ENCODE measurements around the gene EGF. TPM values are rescaled to one million over a fixed set of nuclear protein-coding genes. Genes with fewer than 3 reads are reported as not detected.
"Not testable (repeated sequence)": the region's sequence is repeated elsewhere in the genome, so short reads cannot be mapped to it uniquely, and the experiment has no call there.

Gene EGF
- total RNA-seq, 1 donor from 2014 or later = 1.0 TPM

DNA sequence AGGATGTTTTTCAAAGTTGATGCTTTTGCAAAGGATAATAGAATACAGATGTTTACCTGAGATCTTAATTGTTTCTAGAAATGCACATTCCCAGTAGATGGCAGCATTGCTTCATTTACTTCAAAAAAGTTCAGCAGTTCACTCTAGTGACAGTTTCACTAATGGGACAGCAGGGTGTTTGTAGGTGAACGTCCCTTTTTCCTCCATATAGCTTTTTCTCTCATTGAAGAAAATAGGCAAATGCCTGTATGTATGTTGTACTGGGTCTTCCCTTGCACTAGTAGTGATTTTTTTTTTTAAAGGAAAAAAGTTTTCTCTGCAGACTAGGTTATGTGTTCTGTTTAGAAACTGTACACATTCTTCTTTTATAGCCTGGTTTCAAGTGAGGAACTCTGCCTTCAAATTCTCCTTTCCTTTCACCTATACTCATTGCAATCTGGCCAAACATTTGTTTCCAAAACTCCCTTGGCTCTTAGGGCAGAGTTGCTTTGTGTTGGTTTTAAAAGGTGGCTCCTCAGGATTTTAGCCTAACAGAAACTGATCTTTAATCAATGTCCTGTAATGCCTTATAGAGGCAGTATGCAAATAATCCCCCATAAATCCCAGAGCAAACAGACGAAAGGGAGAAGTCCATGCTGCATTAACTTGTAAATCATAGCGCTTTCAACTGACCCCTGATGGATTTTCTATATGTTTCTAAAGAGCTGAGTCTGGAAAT lies 86.3 kb downstream of the EGF start:
- peak; percentile 82 for DNase-seq

DNA sequence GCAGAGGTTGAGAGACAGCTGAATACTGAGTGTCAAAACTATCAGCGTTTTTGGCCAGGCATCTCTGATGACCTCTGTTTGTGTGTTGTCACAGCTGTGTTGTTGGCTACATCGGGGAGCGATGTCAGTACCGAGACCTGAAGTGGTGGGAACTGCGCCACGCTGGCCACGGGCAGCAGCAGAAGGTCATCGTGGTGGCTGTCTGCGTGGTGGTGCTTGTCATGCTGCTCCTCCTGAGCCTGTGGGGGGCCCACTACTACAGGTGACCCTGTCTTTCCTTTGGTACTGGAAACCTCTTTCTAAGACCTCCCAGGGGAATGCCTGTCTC lies 86.9 kb downstream of the EGF start:
- no peak for DNase-seq

DNA sequence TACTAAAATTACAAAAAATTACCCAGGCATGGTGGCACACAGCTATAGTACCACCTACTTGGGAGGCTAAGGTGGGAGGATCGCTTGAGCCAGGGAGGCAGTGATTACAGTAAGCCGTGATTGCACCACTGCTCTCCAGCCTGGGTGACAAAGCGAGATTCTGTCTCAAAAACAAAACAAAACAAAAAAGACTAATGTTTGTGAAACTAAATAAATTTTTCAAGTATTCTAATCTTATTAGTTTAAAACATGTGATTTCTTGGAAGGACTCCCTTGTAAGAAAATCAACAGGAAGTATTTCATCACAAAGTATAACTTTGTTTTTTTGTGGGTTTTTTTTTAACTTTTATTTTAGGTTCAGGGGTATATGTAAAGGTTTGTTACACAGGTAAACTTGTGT lies 89.6 kb downstream of the EGF start:
- no peak for DNase-seq

DNA sequence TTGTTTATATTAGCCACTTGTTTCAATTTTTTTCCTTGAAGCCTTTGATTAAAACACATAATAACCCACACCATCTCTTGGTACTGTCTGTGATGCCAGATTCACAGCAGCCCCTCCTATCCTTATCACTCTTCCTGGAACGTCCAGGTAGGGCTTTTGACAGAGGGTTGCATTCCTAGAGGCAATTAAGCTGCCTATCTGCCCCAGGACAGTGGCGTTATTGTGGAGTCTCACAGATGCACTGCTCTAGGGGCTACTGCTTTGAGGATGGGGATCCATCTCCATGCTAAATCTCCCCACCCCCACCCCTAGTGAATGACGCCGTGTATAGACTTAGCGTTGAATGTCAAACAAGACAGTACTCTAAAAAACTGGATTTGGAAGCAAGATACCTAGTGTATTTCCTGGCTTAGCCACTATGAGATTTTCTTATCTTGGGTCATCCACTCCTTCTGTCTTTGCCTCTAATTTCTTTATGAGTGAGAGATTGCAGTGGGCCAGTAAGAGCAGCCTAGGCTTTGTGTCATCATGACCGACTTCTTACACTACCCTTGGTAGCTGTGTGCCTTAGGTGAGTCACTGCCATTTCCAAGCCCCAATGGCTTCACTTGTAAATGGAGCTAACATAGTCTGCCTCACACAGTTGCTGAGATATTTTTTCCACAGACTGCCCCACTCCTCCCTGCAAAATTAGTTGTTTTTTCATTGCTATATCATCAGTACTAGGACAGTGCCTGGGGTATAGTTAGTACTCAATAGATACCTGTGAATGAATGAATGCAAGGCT lies 90.9 kb downstream of the EGF start:
- DNase-seq = no peak

DNA sequence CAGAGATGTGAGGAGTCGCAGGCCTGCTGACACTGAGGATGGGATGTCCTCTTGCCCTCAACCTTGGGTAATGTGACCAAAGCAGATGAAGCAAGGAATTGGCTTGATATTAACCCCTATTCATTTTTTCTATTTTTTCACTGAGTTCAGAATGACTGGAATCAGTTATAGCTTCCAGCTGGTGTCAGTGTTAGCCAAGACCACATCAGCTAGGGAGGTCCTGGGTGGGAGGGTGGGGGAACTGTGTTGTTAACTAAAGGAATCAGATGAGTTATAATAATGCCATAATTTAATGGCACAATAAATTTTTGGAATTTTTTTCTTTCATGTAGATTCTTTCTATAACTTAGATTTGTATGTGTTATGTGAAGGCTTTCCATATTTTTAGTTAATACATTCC lies 91.9 kb downstream of the EGF start:
- DNase-seq = no peak

DNA sequence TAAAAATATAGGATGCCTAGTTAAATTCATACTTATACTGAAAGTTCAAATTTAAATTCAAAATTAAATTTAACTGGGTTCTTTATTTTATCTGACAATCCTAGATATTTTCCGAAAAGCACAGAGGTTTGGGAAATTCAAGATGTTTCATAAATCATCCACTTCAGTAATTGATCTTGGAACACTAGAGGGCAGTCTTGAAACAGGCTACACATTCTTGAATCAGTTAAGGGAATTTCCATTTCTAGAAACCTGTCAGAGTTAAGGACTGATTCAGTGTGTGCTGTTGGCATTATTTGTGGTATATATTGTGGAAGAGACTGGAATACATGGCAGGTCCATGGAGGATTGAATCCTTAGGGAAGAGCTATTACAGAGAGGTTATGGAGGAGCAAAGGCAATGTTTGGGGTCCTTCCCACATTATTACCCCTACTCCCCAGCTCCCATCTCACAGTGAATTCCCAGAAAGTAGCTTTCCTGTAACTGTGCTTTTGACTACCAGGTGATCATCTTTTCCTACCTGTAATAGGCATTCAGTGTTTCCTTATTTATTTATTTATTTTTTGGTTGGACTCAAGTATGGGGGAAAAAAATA lies 92.9 kb downstream of the EGF start:
- peak; percentile 80 for DNase-seq

DNA sequence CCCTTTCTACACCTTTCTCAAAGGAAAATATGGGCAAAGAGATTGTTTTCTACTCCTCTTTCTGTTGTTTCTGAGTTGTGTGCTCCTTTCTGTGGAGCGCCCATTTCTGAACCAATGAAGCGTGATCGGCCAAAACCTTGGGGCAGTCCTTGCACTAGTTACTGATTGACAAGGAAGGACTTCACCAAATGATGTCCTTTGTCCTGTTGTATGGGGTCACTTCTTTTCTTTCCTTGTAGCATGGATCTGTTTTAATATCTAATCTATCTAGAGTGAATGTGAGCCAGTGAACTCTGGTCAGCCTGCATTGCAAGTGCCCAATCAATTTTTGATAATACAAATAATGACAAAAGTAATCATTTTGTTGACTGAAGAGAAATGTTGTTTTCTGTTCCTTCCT lies 94.5 kb downstream of the EGF start:
- DNase-seq = no peak

DNA sequence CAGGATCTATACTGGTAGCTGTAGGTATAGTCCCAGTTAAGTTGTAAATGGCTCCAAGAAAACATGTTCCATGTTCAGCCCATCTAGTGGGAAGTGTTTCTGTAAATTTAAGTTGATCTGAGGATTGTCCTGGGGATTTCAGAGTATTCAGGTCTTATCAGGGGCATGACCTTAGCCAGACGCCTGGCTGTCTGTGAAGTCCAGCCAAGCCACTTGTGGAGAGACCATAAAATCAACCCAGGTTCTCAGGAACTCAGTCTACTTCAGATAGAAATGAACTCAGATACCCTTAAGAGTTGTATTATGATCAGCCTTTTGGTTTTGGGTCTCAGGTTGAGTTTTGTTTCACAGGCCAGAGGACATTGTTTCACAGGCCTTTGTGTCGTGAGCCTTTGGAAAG lies 95.9 kb downstream of the EGF start:
- DNase-seq = no peak

DNA sequence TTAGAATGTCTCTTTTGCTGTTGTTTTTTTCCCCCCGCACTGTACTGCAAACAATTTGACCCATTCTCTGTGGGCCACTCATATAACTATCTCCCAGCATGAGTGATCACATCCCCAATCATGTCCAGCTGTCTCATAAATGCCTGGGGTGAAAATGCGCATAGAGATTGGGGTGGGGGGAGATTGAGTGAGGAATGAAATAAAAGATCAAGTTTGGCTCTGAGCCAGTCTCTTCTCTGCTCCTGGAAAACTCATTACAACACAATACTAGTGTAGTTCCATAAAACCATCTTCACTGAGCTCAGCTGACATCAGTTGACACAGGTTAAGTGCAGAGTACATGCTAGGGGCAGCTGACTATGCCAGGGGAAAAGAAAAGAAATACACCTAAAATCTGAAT lies 96.9 kb downstream of the EGF start:
- DNase-seq = no peak

DNA sequence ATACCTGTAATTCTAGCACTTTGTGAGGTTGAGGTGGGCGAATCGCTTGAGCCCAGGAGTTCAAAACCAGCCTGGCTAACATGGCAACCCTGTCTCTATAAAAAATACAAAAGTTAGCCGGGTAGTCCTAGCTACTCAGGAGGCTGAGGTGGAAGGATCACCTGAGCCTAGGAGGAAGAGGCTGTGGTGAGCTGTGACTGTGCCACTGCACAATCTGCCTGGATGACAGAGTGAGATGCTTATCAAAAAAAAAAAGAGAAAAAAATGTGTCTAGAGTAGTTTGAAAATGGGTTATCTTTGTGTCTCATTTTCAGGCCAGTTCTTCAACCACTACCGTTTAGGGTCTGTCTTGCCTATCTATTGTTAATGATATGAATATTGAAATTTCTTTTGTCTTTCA lies 98.1 kb downstream of the EGF start:
- no peak for DNase-seq

DNA sequence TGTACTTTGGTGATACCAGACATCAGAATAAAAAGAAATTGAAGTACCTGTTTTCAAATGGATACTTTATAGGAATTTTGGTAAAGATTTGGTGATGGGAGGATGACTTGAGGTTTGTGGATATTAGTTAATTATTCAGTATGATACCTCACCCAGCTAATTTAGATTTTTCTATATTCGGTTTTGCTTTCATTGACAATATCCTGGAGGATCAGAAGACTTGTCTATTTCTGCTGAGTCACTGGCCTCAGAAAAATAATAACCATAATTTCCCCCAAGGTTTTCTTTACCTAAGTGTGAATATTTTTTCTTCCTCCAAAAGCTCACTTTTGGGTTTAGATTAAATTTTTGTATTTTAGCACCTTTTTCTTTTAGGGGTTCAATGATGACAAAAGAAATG lies 100.2 kb downstream of the EGF start:
- DNase-seq = no peak

DNA sequence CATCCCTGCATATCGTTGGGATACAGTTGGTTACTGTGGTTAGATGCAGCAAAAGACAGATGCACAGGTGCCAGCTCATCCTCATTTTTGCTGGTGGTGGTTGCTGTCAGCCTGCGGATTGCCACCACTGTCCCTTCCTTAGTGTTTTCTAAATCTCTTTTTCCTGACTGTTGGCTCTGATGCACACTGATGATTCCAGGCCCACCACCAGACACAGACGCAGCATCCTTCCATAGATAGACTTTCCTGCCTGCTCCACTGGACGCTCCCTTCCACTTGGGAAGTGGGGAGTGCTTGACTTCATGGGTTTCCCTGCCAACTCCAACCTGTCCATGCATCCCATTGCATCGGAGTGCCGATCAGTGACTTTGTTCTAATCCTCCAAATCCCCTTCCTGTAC lies 101.5 kb downstream of the EGF start:
- no peak for DNase-seq

DNA sequence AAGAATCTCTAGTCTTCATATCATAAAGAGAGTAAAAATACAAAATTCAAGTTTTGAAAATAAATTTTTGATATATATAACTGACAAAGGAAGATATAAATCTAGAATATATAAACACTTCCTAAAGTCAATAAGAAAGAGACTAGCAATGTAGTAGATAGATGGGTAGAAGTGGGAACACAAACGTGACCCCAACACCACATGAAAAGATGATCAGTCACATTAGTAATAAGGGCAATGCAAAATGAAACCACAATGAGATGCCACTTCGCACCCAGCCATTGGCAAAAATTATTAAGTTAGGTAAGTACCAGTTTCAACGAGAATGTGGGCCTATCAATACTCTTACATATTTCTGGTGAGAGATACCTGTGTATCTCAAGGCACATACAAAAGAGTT lies 106.5 kb downstream of the EGF start:
- no peak for DNase-seq

DNA sequence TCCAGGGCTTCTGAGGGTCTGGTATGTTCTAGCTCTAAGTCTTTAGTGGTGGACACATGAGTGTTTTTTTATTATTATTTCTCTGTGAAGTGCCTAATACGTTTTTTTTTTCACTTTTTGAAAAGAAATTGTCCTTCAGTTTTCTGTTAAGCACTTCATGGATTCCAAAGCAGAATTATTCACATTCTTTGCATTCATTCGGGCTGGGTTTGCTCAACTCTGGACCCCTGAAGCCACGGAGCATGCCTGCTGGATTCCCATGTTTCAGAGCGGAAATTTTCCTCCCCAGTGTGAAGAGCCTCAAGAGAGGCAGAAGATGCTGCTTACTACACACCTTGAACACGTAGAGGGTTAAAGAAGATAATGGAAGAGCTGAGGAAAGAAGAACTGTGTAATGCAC lies 107.5 kb downstream of the EGF start:
- DNase-seq = no peak

DNA sequence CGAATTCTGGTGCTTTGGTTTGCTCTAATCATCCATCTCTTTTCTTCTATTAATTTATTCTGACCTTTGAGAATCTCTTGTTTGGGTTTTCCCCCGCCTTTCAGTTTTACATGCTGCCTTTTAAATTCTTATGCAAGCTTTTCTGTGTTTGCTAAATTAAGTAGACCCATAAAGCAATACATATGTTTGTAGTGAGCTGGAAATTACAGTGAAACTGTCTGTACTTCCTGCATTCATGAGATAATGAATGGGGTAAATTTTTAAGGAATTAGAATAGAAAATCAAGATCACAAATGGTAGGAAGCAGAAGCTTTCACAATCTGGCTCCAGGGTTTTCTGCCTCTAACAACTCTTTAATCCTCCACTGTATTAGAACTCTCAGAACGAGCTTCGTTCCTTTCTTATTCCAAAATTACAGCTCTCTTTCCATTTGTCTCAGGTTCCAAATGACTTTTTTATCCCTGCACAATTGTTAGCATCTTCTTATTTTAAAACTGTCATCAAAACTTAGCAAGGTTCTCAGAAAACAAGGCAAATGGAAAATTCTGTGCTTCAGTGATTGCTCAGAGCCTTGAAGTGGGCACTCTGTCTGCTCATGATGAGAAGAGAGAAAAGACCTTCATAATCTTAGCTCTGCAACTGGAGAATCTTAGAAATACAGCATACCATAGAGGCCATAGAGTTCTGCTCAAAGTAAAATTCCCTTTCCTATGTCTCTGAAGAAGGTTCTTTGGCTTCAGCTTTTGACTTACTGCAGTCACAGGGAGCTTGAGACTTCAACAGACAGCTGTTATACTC lies 108.2 kb downstream of the EGF start:
- no peak for DNase-seq

DNA sequence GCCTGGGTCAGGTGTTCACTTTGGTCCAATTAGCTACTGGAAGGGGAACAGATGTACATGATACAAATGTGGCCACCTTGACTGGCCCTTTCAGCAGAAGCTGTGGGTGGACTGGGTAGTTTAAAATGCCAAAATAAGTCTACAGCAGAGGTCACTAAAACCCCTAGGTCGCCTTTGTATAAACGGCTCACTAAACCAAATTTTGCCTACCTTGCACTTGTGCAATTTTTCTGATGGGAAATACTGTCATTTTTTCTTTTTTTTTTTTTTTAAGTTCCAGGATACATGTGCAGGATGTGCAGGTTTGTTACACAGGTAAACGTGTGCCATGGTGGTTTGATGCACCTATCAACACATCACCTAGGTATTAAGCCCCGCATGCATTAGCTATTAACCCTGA lies 109.8 kb downstream of the EGF start:
- DNase-seq = no peak

DNA sequence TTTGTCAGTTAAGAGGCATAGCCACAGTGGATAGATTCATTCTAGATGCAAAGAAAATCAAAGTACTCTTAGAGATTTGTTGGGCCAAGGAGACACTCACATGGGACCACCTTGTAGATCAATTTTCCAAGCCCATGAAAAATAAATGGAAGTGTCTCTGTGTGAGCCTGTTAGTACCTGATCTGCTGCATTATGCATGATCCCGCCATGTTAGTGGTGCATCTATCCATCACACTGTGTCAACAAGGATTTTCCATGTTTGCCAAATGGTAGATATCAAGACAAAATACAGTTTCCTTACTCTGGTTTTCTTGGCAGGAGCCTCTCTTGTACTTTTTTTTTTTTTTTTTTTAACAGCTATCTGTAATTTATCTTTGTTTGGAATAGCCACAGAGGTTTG lies 112.4 kb downstream of the EGF start:
- DNase-seq = no peak

DNA sequence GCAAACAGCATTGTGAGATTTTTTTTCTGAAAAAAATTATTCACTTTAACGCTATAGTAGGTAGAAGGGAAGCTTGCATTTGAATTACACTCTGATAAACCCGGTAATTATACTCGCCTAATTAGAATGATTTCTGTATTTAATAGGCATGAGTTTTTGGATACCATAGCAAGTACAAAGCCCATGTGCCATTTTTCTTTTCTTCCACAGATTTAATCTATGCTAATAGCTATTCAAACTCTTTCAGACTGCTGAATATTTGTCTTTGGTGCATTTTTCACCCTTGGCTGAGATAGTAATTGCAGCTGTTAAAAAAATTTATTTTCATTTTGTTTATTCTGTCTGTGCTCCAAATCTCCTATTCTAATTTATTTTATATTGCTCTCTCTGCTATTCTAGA lies 113.0 kb downstream of the EGF start:
- DNase-seq = no peak

DNA sequence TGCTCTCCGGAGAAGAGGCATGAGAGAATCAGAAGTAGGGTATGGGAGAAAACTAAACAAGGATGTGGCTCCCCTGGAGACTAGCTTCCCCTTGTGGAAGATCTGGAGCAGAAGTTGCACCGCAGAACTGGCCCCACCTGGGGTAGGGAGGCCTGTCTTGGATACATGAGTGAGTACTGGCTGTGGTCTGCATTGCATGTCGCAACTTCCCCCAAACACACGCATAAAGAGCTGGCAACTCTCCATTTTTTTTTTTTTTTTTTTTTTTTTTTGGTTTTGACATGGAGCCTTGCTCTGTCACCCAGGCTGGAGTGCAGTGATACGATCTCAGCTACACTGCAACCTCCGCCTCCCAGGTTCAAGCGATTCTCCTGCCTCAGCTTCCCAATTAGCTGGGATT lies 119.9 kb downstream of the EGF start:
- no peak for DNase-seq

DNA sequence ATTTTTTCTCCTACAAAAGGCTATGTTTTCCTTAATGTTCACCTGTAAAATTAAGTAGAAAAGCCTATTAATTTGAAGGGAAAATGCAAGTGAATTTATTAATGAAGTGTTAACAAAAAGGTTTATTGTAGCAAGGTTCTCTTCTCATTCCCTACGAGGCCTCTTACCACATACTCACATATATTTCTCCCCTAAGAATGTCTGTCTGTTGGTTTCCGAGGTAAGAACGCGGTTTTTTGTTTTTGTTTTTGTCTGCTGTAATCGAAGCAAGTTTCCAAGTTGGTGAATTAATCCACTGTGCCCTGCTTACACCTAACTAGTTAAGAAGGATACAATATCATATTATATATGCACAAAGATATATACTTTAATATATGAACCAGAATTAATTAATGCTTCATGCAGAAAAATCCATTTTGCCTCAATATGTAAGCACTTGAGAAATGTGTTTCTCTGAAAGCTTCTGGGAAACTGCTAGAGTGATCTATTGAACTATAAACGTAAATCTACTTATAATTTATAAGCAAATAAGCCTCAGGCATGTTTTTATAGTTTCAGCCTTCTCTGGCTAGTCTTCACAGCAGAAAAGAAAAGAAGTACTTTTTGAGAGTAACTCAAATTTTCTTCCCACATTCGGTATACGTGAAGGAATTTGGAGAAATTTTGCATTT lies 120.8 kb downstream of the EGF start:
- DNase-seq = no peak

DNA sequence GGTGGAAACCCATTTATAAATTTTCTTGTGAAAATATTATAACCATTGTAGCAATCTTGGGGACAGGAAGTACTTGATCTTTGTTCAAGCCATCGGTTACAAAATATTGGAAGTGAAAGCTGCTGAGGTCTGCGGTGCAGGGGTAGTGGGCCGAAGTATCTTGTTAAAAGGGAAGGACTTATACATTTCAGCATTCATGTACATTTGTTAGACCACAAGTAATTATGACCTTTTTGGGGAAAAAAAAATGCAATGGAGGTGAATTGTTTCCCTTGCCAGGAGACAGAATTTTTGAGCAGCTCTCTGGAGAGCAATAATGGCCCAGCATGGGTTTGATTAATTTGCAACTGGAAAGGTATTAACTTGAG lies 121.3 kb downstream of the EGF start:
- DNase-seq = no peak

DNA sequence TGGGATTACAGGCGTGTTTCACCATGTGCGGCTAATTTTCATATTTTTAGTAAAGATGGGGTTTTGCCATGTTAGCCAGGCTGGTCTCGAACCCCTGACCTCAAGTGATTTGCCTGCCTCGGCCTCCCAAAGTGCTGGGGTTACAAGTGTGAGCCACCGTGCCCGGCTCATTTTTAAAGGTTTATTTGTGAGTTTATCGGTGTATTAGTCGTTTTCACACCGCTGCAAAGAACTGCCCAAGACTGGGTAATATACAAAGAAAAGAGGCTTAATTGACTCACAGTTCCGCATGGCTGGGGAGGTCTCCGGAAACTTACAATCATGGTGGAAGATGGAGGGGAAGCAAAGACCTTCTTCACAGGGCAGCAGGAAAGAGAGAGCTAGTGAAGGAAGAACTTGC lies 126.5 kb downstream of the EGF start:
- not testable (repeated sequence) for DNase-seq

DNA sequence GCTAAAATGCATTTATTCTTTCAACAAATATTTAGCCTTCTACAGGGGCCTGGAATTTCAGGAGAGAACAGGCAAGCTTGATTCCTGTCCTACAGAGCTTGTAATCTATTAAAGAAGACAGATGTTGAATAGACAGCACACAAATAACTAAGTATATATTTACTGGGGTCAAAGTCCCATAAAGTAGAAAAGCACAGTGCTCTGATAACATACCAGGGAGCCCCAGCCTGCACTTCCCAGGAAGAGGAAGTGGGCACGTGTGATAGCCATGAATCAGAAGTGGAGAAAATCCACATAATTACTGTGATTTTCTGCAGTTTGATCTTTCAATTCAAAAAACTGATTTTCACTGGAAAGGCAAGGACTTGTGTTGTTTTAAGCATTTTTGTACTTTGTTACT lies 129.1 kb downstream of the EGF start:
- no peak for DNase-seq

Data from dermis blood vessel endothelial cell (primary cell).